NB4 (cell line): ENCODE measurements around the gene MLC1.

Experiments used
- DNase-seq: peaks from one replicate; pipeline ENCODE4 v3.0.0; 2010; ENCODE audit warnings: low read depth
- H3K4me3 ChIP-seq: one replicate; pipeline ENCODE4 v1.5.1; 2011; ENCODE audit warnings: mild to moderate bottlenecking, low read depth, low read length, moderate library complexity
- MYC ChIP-seq: IDR thresholded peaks from 2 replicates; pipeline ENCODE4 v1.6.1; 2011; ENCODE audit warnings: low read depth, low read length
- POLR2A ChIP-seq: IDR thresholded peaks from 2 replicates; pipeline ENCODE4 v1.6.1; 2011; ENCODE audit warnings: mild to moderate bottlenecking; ENCODE audit not compliant: insufficient read length; ENCODE audit errors: extremely low read depth
- TF ChIP-seq, protein P1 (sequence below): IDR thresholded peaks from 2 replicates; pipeline ENCODE4 v1.6.1; 2011; ENCODE audit warnings: low read depth, low read length
- TF ChIP-seq, protein P2 (sequence below): IDR thresholded peaks from one replicate; pipeline ENCODE4 v1.5.1; 2012; ENCODE audit warnings: low read depth, low read length

The MLC1 gene

DNA sequence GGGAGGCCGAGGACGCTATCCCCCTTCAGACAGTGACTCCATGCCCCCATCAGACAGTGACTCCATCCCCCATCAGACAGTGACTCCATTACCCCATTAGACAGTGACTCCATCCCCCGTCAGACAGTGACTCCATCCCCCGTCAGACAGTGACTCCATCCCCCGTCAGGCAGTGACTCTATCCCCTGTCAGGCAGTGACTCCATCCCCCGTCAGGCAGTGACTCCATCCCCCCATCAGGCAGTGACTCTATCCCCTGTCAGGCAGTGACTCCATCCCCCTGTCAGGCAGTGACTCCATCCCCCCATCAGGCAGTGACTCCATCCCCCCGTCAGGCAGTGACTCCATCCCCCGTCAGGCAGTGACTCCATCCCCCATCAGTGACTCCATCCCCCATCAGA, 18.0 kb downstream of the MLC1 start:
- no peak overlapping the region for H3K4me3 ChIP-seq
- no peak for DNase-seq
- TF ChIP-seq, protein P1, sequence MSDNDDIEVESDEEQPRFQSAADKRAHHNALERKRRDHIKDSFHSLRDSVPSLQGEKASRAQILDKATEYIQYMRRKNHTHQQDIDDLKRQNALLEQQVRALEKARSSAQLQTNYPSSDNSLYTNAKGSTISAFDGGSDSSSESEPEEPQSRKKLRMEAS, result no peak
- TF ChIP-seq POLR2A (no peak), MYC (no peak)
- TF ChIP-seq, protein P2, sequence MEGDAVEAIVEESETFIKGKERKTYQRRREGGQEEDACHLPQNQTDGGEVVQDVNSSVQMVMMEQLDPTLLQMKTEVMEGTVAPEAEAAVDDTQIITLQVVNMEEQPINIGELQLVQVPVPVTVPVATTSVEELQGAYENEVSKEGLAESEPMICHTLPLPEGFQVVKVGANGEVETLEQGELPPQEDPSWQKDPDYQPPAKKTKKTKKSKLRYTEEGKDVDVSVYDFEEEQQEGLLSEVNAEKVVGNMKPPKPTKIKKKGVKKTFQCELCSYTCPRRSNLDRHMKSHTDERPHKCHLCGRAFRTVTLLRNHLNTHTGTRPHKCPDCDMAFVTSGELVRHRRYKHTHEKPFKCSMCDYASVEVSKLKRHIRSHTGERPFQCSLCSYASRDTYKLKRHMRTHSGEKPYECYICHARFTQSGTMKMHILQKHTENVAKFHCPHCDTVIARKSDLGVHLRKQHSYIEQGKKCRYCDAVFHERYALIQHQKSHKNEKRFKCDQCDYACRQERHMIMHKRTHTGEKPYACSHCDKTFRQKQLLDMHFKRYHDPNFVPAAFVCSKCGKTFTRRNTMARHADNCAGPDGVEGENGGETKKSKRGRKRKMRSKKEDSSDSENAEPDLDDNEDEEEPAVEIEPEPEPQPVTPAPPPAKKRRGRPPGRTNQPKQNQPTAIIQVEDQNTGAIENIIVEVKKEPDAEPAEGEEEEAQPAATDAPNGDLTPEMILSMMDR, result no peak

DNA sequence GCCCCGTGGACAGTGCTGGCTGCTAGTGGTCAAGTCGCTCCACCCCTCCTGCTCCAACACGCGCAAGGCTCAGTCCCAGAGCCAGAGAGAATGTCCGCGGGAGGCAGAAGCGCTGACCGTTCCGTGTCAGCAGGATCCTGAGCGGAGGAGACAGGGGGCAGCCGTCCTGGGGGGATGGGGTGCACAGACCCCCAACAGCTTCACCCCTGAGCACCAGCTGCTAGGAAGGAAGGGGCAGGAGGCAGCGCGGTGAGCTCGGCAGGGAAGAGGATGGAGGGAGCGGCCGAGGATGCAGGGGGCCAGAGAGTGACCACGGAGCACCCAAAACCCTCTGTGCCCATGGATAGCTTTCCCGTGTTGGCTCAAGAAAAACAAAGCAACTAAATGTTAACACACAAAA, 20.8 kb downstream of the MLC1 start:
- no peak overlapping the region for H3K4me3 ChIP-seq
- no peak for DNase-seq
- no peak for TF ChIP-seq POLR2A
- TF ChIP-seq, protein P2, result no peak
- TF ChIP-seq, protein P1, result no peak
- TF ChIP-seq MYC, result no peak

DNA sequence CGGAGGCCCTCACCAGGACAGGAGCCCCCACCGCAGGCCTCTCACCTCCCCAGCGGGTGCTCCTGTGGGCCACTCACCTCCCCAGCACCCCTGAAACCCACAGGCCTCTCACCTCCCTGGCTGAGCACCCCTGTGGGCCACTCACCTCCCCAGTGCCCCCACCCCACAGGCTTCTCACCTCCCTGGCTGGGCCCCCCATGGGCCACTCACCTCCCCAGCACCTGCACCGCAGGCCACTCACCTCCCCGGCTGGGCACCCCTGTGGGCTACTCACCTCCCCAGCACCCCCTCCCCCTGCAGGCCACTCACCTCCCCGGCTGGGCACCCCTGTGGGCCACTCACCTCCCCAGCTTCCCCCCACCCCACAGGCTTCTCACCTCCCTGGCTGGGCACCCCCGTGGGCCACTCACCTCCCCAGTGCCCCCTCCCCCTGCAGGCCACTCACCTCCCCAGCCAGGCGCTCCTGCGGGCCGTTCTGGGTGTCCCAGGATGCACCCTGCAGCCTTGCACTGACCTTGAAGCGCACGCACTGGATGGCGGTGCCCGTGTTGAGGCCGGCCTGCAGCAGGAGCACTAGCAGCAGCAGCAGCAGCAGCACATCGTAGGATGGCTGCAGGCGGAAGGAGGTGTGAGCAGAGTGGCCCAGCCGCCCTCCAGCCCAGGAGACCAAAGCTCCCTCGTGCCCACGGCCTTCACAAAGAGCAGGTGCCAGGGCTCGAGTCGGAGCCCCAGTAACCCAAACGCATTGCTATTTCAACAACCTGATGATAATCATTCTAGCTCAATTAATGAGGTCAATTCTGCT, 21.4 kb downstream of the MLC1 start:
- no peak overlapping the region for H3K4me3 ChIP-seq
- TF ChIP-seq MYC (no peak), POLR2A (no peak)
- TF ChIP-seq, protein P2, result no peak
- TF ChIP-seq, protein P1, result no peak
- DNase-seq, result no peak

DNA sequence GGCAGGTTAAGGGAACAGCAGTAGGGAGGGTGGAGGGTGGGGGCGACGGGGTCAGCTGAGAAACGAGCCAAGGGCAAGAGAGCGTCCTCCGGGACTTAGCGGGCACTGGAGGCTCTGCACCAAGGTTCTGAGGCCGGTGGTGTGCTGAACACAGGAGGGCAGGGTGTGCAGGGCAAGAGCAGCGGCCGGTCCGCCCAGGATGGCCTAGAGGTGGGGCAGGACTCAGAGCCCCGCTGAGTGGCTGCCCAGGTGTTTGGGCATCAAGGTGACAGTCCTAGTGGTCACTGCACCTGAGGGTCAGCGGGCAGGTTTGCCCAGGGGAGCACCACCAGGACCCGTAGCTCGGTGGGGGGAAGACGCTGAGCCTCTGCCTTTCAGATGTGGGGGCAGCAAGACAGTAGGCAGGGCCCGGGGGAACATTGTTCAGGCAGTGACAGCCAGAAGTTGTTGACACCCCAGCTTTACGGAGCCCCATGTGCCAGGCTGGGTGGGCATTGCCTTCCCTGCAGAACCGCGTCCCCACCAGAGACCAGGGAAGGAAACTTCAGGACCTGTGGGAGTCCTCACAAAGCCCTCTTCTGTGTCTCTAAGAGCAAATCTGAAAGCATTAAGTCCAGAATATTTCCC, 22.6 kb downstream of the MLC1 start:
- no peak for DNase-seq
- TF ChIP-seq MYC (no peak), POLR2A (no peak)
- TF ChIP-seq, protein P2, result no peak
- TF ChIP-seq, protein P1, result no peak
- no peak overlapping the region for H3K4me3 ChIP-seq

DNA sequence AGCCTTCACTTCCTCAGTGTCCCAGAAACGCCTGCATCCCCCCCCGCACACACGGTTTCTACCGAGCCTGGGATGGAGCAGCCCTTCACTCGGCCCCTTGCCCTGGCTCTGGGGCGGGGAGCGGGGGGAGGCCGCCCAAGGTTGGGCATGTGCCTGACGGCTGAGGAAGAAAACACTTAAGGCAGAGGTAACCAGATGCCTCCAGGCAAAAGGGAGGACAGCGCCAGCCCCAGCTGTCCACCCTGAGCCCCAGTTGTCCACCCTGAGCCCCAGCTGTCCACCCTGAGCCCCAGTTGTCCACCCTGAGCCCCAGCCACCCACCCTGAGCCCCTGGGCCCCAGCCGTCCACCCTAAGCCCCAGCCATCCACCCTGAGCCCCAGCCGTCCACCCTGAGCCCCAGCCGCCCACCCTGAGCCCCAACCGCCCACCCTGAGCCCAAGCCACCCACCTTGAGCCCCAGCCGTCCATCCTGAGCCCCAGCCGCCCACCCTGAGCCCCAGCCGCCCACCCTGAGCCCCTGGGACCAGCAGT, 23.3 kb downstream of the MLC1 start:
- TF ChIP-seq POLR2A, result no peak
- TF ChIP-seq, protein P2, result no peak
- TF ChIP-seq, protein P1, result no peak
- TF ChIP-seq MYC, result no peak
- DNase-seq, result no peak

More for the DNA sequence above, 23.3 kb downstream of the MLC1 start:
- H3K4me3 ChIP-seq, result no peak overlapping the region
